ENCODE measurements around the gene DDIT3. TPM values are rescaled to one million over a fixed set of nuclear protein-coding genes. Genes with fewer than 3 reads are reported as not detected.

The DDIT3 gene
- total and polyA plus RNA-seq, 2 donors (not counting 1 experiment from before 2014, with no cell fraction given): 35.6 to 159 TPM

GRCh38 chr12:57533108-57533507, 12.8 kb upstream of the DDIT3 start:
- Mint-ChIP-seq H3K27me3 (no peaks in the 10 kb centered on the region), H3K9me3 (ENCODE audit: insufficient read depth) (no peaks in the 10 kb centered on the region), H3K4me1 (no peaks in the 10 kb centered on the region), H3K4me3 (no peak overlapping the region), H3K27ac (no peak overlapping the region)
- no peak overlapping the region for H3K9ac ChIP-seq (ENCODE audit: low read length)
- H3K36me3 ChIP-seq (replicated peaks in 1 of 2; ENCODE audit: control extremely low read depth in 1 of 2, control insufficient read depth in 1 of 2, extremely low read depth in 1 of 2, insufficient read depth in 2 of 2, low read length in 1 of 2): peaks cover 18 to 86% of the 10 kb centered on the region in 2 experiments
- no peaks in the 10 kb centered on the region for H3K27me3 ChIP-seq (replicated peaks in 1 of 4; ENCODE audit: control extremely low read depth in 1 of 4, control insufficient read depth in 3 of 4, insufficient read depth in 4 of 4, low read length in 3 of 4)
- TF ChIP-seq EZH2 (IDR thresholded peaks at IDR 0.05; ENCODE audit: borderline replicate concordance, insufficient read depth, low read depth, low read length, poor library complexity, severe bottlenecking) (no peak), CTCF (IDR thresholded peaks at IDR 0.05) (no peak)
- 100% methylated on average over 4 of the region's 8 CpGs for WGBS (ENCODE audit: insufficient coverage)
- DNase-seq (no peak), ATAC-seq (ENCODE audit: low read depth) (no peak)
- no peak overlapping the region for H2AFZ ChIP-seq (ENCODE audit: insufficient read depth, low read depth, low read length, poor library complexity, severe bottlenecking)
- no peaks in the 10 kb centered on the region for H3K9me3 ChIP-seq (ENCODE audit: control extremely low read depth in 1 of 3, control insufficient read depth in 2 of 3, insufficient read depth in 1 of 3, low read length in 2 of 3)
- no peak overlapping the region for H3K27ac ChIP-seq (ENCODE audit: low read length in 2 of 2)
- CTCF ChIA-PET: interaction anchor here (1.0 kb wide), 1 partner anchor 50 kb away, joined by 3 read pairs; no protein-coding TSS in a partner anchor
- H3K4me2 ChIP-seq (replicated peaks; ENCODE audit: low read depth, low read length, poor library complexity, severe bottlenecking): no peak overlapping the region
- H3K4me1 ChIP-seq (ENCODE audit: control insufficient read depth in 2 of 2, insufficient read depth in 2 of 2, low read length in 2 of 2): no peaks in the 10 kb centered on the region
- POLR2A ChIA-PET: no interaction called here
- intact Hi-C loops (cut with micrococcal nuclease): no loop called here
- no peaks in the 10 kb centered on the region for H3K79me2 ChIP-seq (ENCODE audit: control insufficient read depth, insufficient read depth, low read length)
- no peak overlapping the region for H3K4me3 ChIP-seq (ENCODE audit: control extremely low read depth in 1 of 5, extremely low read depth in 1 of 5, insufficient read depth in 1 of 5, low read depth in 2 of 5, low read length in 4 of 5)
- no peaks in the 10 kb centered on the region for H4K20me1 ChIP-seq (ENCODE audit: control insufficient read depth, insufficient read depth, low read length, poor library complexity, severe bottlenecking)

- Histone ChIP-seq H3K27me3 (replicated peaks in 1 of 4; ENCODE audit: control extremely low read depth in 1 of 4, control insufficient read depth in 3 of 4, insufficient read depth in 4 of 4, low read length in 3 of 4) (no peaks in the 10 kb centered on the region), H3K27ac (ENCODE audit: low read length in 2 of 2) (no peak overlapping the region), H3K4me2 (replicated peaks; ENCODE audit: low read depth, low read length, poor library complexity, severe bottlenecking) (no peak overlapping the region), H3K9me3 (ENCODE audit: control extremely low read depth in 1 of 3, control insufficient read depth in 2 of 3, insufficient read depth in 1 of 3, low read length in 2 of 3) (no peaks in the 10 kb centered on the region), H3K36me3 (replicated peaks in 1 of 2; ENCODE audit: control extremely low read depth in 1 of 2, control insufficient read depth in 1 of 2, extremely low read depth in 1 of 2, insufficient read depth in 2 of 2, low read length in 1 of 2) (peaks cover 16 to 92% of the 10 kb centered on the region in 2 experiments), H2AFZ (ENCODE audit: insufficient read depth, low read depth, low read length, poor library complexity, severe bottlenecking) (no peak overlapping the region), H3K4me3 (ENCODE audit: control extremely low read depth in 1 of 5, extremely low read depth in 1 of 5, insufficient read depth in 1 of 5, low read depth in 2 of 5, low read length in 4 of 5) (no peak overlapping the region), H3K9ac (ENCODE audit: low read length) (no peak overlapping the region), H3K79me2 (ENCODE audit: control insufficient read depth, insufficient read depth, low read length) (no peaks in the 10 kb centered on the region), H3K4me1 (ENCODE audit: control insufficient read depth in 2 of 2, insufficient read depth in 2 of 2, low read length in 2 of 2) (no peaks in the 10 kb centered on the region), H4K20me1 (ENCODE audit: control insufficient read depth, insufficient read depth, low read length, poor library complexity, severe bottlenecking) (no peaks in the 10 kb centered on the region)
- ATAC-seq (ENCODE audit: low read depth): no peak
- intact Hi-C loops (cut with micrococcal nuclease): no loop called here
- TF ChIP-seq CTCF (IDR thresholded peaks at IDR 0.05) (no peak), EZH2 (IDR thresholded peaks at IDR 0.05; ENCODE audit: borderline replicate concordance, insufficient read depth, low read depth, low read length, poor library complexity, severe bottlenecking) (no peak)
- Mint-ChIP-seq H3K4me3 (no peak overlapping the region), H3K9me3 (ENCODE audit: insufficient read depth) (no peaks in the 10 kb centered on the region), H3K4me1 (peaks cover 3% of the 10 kb centered on the region), H3K27me3 (no peaks in the 10 kb centered on the region), H3K27ac (no peak overlapping the region)
- no peak for DNase-seq
- WGBS (ENCODE audit: insufficient coverage): no CpG with 5 or more reads among the region's 1 CpG
- ChIA-PET POLR2A (interaction anchor here (0.8 kb wide), 1 partner anchor 8 kb away, joined by 3 read pairs; no protein-coding TSS in a partner anchor), CTCF (interaction anchor here (1.0 kb wide), 1 partner anchor 15 kb away, joined by 3 read pairs; the partner anchor contains the start of gene DCTN2)
Measured at GRCh38 chr12:57531836-57532235, 11.5 kb upstream of the DDIT3 start.

Measured in B cell (primary cell).